Measurements from ENCODE around the gene ZNF445.

GRCh38 chr3:44387404-44387803, 90.1 kb downstream of the ZNF445 start:
- TF ChIP-seq CTCF (IDR thresholded peaks at IDR 0.05) (no peak), EZH2phosphoT487 (IDR thresholded peaks at IDR 0.05) (no peak), EZH2 (IDR thresholded peaks at IDR 0.05) (no peak)

All from neural progenitor cell (in vitro differentiated cells).